HG03342 (cell line): ENCODE measurements around the gene PLCG2.
"Not testable (repeated sequence)": the region's sequence is repeated elsewhere in the genome, so short reads cannot be mapped to it uniquely, and the experiment has no call there.

ENCODE experiments used
- ATAC-seq: cut with Tn5 transposase; IDR thresholded peaks from one replicate; pipeline ENCODE4 v1.9.1; 2021; ENCODE audit warnings: mild to moderate bottlenecking, moderate library complexity; ENCODE audit not compliant: unreplicated experiment

The PLCG2 gene

DNA sequence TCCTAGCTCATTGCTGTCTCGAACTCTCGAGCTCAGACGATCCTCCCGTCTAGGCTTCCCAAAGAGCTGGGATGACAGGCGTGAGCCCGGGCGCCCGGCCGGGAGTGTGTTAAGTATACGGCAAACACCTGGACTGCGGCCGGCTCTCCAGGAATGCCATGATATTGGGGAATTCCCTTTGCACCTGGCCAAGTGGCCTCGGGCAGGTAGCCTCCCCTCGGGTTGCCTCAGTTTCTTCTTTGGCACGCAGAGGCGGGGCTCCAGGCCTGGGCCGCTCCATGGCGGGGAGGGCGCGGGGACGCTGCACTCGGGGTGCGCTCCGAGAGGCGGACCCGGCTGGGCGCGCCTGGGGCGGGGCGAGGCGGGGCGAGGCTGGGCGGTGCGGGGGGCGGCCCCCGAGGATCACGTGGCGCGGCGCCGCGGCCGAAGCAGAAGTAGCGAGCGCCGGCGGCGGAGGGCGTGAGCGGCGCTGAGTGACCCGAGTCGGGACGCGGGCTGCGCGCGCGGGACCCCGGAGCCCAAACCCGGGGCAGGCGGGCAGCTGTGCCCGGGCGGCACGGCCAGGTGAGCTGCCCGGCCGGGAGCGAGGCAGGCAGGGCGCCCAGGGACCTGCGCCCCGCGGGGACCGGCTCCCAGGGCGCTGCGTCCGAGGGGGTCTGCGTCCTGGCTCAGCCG, at the start of gene PLCG2:
Gene PLCG2 (plus strand): TSS at position 431 of the 675 bp plus-strand sequence. CDS start 6,699 bp downstream, outside the sequence.
- ATAC-seq: peak; percentile 84

- ATAC-seq: no peak
Measured at GRCh38 chr16:81729451-81729850, 49.6 kb upstream of the PLCG2 start.

GRCh38 chr16:81730090-81731051, 48.7 kb upstream of the PLCG2 start:
- peak; percentile 79 for ATAC-seq

DNA sequence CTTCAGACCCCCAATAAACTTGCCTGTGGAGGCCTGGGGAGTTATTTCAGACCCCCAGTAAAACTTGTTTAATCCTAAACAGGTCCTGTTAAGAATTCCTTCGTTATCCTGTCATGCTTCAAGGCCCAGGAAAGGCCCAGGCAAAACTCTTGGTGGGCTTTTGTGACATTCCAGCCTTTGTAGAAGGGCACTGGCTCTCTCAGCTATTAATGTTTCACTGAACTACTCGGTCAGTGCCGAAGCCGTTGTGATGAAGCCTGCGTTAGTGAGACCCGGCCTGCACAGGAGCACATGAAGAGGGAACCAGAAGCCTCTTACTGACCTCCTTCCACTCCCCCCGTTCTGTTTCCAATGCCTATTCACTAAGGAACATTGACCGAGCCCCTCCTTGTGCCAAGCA, 47.4 kb upstream of the PLCG2 start:
- no peak for ATAC-seq

DNA sequence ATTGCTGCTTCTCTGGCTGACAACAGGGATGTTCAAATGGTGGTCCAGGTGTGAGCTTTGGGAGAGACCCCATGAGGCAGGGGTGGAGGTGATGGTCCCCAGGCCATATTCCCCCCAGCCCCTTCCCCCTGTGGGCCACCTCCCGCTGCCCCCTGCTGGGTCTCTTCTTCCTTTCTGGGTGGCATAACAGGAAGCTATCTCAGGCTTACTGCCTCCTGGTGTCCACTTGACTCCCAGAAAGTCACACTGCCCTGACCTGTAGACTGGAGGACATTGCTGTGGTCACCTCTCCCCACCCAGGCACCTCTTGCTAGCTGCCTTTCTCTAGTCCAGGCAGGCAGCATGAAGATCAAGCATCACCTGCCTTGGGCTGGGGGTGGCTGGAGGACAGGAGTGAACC, 46.4 kb upstream of the PLCG2 start:
- ATAC-seq: no peak

DNA sequence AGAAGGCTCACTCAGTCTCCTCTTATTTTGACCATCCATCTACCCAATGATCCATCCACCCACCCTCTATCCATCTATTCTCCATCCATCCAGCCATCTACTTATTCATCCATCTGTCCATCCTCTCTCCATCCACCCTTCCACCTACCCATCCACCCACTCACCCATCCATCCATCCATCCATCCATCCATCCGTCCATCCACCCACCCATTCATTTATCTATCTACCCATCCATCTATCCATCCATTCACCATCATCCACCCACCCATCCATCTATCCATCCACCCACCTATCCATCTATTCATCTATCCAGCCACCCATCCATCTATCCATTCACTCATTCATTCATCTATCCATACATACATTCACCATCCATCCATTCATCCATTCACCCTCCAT, 45.8 kb upstream of the PLCG2 start:
- no peak for ATAC-seq

DNA sequence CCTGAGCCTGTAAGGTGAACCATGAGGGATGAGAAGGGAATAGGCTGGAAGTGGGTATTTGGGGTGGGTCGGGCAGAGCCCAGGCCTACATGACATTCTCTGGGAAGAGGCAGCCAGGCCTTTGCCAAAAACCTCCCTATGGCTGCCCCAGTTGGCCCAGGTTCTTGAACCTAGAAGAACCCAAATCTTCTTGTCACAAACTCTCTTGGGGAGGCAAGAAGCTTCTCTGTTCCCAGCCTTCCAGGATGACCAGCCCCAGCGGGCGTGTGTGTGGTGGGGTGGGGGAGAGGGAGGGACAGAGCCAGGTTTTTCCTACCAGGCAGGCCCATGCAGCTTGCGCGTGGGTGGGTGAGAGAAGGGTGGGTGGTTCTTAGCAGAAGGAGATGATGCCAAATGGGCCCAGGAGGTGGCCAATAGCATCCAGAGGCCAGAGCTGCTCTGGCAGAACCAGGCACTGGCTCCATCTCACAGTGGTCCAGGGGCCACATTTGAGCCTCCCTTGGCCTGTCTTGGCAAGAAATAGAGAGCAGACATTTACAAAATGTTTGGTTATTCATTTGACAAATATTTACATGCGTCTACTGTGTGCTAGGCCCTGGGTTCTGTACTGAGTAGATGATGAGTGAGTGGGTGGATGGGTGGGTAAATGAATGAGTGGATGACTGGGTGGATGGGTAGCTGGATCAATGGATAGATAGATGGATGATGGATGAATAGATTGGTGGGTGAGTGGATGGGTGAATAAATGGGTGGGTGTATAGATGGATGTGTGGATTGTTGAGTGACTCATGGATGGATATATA, 44.3 kb upstream of the PLCG2 start:
- ATAC-seq: no peak

GRCh38 chr16:81737885-81738536, 41.1 kb upstream of the PLCG2 start:
- peak; percentile 53 for ATAC-seq

DNA sequence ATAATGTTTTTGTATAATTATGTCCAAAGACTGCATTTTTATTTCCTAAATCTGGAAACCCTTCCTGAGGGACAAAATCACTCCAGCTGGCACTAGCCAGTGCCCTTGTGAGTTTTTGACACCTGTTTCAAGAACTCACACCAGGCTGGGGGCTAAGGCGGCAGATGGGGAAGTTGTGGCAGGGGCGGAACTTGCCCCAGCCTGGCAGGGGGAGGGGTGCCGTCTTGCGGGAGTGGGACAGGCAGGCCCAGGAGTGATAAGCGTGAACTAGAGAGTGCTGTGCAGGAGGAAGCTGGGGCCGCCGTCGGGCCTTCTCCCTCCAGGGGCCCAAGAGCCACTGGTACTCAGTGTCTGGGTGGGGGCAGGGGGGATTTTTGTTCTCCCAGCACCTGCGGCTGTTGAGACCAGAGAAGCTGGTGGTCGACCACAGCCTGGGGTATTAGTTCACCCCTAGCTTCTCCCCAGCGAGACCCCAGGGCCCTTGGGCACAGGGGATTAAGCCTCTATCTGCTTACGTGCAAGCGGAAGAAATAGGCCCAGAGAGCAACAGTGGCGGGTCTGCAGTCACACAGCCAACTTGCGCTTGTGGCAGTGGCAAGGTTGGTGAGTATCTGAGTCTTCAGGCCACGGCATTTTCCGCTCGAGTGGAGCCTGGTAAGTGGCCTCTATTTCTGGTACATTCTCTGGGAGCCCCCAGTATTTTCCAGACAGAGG, 40.2 kb upstream of the PLCG2 start:
- ATAC-seq: peak; percentile 31

DNA sequence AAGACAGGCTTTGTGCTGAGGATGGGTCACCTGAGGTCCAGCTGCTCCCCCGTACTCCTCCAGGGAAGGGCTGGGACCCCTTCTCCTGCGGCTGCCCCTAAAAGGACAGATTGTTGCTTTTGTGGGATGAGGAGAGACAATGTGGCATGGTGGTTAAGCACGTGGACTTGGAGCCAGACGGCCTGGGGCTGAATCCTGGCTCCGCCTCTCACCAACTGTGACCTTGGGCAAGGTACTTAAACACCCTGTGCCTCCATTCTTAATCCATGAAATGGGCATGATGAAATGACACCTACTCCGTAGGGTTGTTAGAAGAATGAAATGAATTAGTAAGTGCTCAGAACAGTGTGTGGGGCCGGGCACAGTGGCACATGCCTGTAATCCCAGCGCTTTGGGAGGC, 39.6 kb upstream of the PLCG2 start:
- ATAC-seq: no peak

DNA sequence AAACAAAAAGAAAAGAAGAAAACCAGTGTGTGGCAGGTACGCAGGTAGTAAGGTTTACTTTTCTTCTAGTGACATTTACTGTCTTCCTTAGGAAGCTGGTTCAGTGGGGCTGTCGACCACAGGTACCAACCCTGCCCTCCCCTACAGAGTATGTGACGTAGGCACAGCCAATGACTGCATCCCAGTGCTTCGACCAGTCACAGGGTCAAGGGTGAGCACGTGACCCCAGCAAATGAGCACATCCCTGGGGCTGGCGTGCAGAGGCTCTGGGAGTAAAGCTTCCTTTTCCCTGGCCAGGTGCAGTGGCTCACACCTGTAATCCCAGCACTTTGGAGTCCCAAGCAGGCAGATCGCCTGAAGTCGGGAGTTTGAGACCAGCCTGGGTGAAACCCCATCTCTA, 38.9 kb upstream of the PLCG2 start:
- peak; percentile 65 for ATAC-seq

- ATAC-seq: not testable (repeated sequence)
Measured at GRCh38 chr16:81741430-81741770, 37.7 kb upstream of the PLCG2 start.

DNA sequence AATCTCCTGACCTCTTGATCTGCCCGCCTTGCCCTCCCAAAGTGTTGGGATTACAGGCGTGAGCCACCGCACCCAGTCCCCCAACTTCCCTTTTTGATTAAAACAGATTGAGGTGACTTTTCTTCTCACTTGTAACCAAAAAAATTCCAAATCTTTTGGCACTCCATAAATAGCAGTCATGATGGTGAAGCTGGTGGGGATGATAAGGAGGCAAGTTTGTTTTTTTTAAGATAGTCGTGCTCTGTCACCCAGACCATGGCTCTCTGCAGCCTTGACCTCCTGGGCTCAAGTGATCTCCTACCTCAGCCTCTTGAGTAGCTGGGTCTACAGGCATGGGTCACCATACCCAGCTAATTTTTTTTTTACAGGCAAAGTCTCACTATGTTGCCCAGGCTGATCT, 34.7 kb upstream of the PLCG2 start:
- no peak for ATAC-seq

- no peak for ATAC-seq
Measured at GRCh38 chr16:81744911-81745310, 34.2 kb upstream of the PLCG2 start.

GRCh38 chr16:81745704-81746558, 33.2 kb upstream of the PLCG2 start:
- ATAC-seq: peak; percentile 73

DNA sequence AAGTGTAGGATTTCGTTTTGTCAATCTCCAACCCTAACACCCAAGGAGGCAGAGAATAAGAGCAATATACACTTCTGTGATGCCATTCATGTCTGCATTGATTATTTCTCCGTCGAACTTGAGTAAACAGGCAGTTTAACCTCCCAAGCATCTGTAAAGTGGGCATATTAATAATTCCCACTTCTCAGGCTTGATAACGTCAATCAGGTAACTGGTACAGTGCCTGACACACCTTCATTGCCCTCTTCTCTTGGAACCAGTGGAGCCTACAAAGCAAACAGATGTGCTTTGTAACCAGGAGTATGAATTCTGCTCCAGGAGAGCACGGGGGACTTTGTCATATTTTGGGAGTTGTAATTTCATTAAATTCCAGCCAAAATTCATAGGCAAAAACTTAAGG, 32.5 kb upstream of the PLCG2 start:
- no peak for ATAC-seq

DNA sequence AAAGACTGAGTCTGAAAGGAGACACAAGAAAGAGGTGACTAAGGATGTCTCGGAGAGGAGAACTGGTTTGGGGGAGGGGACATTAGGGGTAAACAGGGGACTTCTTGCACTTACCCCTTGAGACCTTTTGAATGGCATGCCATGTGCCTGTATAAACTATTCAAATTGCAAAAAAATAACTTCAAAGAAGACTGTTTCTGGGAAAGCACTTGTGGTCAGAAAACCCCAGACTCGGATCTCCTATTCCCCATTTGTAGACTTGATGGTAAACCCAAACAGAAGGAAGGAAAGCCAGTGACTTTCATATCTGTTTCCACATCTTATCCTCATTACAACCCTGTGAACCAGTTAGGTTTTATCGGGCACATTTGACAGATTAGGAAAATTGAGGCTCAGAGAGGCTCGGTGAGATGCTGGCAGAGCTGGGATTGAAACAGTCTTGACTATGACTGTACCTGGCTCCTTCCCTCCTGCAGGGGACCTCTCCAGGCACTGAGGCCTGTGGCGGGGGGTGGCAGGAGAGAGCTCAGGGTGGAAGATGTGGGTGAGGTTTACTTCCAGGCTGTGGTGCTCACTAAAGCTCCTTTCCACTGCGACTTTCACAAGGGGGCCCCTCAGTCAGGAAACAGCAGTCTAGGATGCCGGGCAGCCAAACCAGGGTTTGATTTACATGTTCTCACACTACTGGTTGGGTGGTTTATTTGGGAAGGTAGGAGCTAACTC, 30.5 kb upstream of the PLCG2 start:
- no peak for ATAC-seq

DNA sequence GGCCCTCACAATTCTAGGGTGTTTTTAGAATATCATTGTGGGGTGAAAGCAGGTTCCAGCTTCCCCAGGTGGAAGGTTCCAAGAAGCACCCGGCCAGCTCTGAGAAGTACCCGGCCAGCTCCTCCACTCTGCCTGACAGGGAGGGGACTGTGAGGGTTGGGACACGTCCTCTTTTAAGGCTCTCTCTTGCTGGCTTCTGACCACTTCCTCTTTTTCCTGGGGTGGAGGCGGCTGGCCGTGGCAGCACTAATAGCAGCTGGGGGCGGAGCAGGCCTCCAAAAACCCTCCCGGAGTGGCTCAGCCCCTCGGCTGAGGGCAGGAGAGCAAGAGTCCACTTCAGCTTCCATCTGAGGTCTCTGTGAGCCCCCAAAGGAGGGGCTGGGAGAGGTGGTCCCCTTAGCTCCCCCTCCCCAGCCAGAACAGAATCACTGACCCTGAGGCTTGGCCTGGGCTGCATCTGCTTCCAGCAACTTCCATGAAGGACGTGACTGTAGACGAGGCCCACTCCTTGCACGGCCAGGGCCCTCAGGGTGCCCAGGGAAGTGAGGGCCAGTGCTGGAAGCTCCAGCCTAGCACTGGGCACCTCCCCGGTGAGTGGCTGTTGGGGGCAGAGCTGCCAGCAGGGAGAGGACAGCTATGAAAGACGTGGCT, 26.7 kb upstream of the PLCG2 start:
- peak; percentile 93 for ATAC-seq
